HepG2 (cell line): ENCODE measurements around the gene MRPL10. TPM values are rescaled to one million over a fixed set of nuclear protein-coding genes. Genes with fewer than 3 reads are reported as not detected.

Experiments
- CBX1 ChIP-seq: IDR thresholded peaks from one replicate; pipeline ENCODE4 v1.6.1; 2016; ENCODE audit warnings: antibody characterized with exemption, low read depth
- HDAC2 ChIP-seq: sonication (generic); formaldehyde crosslinking; IDR thresholded peaks from 2 replicates; pipeline ENCODE4 v1.4.0; 2020; ENCODE audit warnings: missing genetic modification reagents
- ISL2 ChIP-seq: sonication (generic); formaldehyde crosslinking; IDR thresholded peaks from 2 replicates; pipeline ENCODE4 v1.5.0; 2020; ENCODE audit warnings: missing genetic modification reagents
- KAT8 ChIP-seq: IDR thresholded peaks from 2 replicates; pipeline ENCODE4 v1.6.1; 2016; ENCODE audit warnings: missing genetic modification reagents, missing compliant biosample characterization
- KDM5A ChIP-seq: fragments of 200-600 bp; sonication (generic); IDR thresholded peaks from 2 replicates; pipeline ENCODE4 v1.7.0; 2018; ENCODE audit warnings: antibody characterized with exemption, mild to moderate bottlenecking, low read length, borderline replicate concordance
- LCORL ChIP-seq, 2 experiments: fragments of 450-650 bp in 1 of 2; sonication (generic) in 1 of 2; formaldehyde crosslinking in 1 of 2; IDR thresholded peaks; 2 replicates each; pipeline versions ENCODE4 v1.5.0 to v1.6.1; 2017 to 2020; ENCODE audit warnings: antibody characterized with exemption in 1 of 2, missing genetic modification reagents in 1 of 2
- NR2F2 ChIP-seq: IDR thresholded peaks from 2 replicates; pipeline ENCODE4 v1.6.1; 2012; ENCODE audit warnings: low read depth, inconsistent platforms, borderline replicate concordance
- SAP130 ChIP-seq: IDR thresholded peaks from 2 replicates; pipeline ENCODE4 v1.6.1; 2016; ENCODE audit warnings: low read depth
- ZBTB1 ChIP-seq: sonication (generic); formaldehyde crosslinking; IDR thresholded peaks from 2 replicates; pipeline ENCODE4 v1.4.0; 2020; ENCODE audit warnings: missing genetic modification reagents, borderline replicate concordance
- ZNF331 ChIP-seq: sonication (generic); formaldehyde crosslinking; IDR thresholded peaks from 2 replicates; pipeline ENCODE4 v1.4.0; 2020; ENCODE audit warnings: missing genetic modification reagents
- ZNF605 ChIP-seq: sonication (generic); formaldehyde crosslinking; IDR thresholded peaks from 2 replicates; pipeline ENCODE4 v1.8.0; 2022; ENCODE audit warnings: mild to moderate bottlenecking, missing genetic modification reagents
- ZNF720 ChIP-seq: sonication (generic); formaldehyde crosslinking; IDR thresholded peaks from 2 replicates; pipeline ENCODE4 v1.4.0; 2020; ENCODE audit warnings: missing genetic modification reagents
- polyA plus RNA-seq, 8 experiments: library from polyadenylated mRNA; depleted of rRNA in 3 of 8; stranded (reverse) in 7 of 8; unstranded in 1 of 8; fragments of >200 nt; fragmentation: Illumina TruSeq in 4 of 8; extraction: Trizol in 4 of 8; gene quantifications; 2 replicates each; pipeline versions ENCODE4 v1.2.1 to v1.2.3, GENCODE V29; 2011 to 2016; ENCODE audit warnings: low read depth in 4 of 8, missing spikeins in 1 of 8, mixed read lengths in 1 of 8; ENCODE audit not compliant: insufficient read depth in 1 of 8
- total RNA-seq, 5 experiments: library from RNA; depleted of rRNA; stranded (reverse); fragments of >200 nt; fragmentation: Illumina TruSeq; extraction: Trizol; gene quantifications; 2 replicates each; pipeline ENCODE4 v1.2.3, GENCODE V29; 2016; ENCODE audit warnings: low read depth in 1 of 5
- TF ChIP-seq, protein P1 (sequence below): sonication (generic); formaldehyde crosslinking; IDR thresholded peaks from 2 replicates; pipeline ENCODE4 v1.5.1; 2020; ENCODE audit warnings: mild to moderate bottlenecking, missing genetic modification reagents, moderate library complexity
- TF ChIP-seq, protein P2 (sequence below): sonication (generic); formaldehyde crosslinking; conservative IDR thresholded peaks from 2 replicates; pipeline ENCODE4 v1.8.0; 2022; ENCODE audit warnings: missing genetic modification reagents
- TF ChIP-seq, protein P3 (sequence below): IDR thresholded peaks from 2 replicates; pipeline ENCODE4 v1.6.1; 2016; ENCODE audit warnings: mild to moderate bottlenecking, missing biosample characterization, missing genetic modification reagents
- TF ChIP-seq, protein P4 (sequence below): sonication (generic); formaldehyde crosslinking; IDR thresholded peaks from 2 replicates; pipeline ENCODE4 v1.8.0; 2022; ENCODE audit warnings: mild to moderate bottlenecking, missing genetic modification reagents, moderate library complexity
- TF ChIP-seq, protein P5 (sequence below): sonication (generic); formaldehyde crosslinking; IDR thresholded peaks from 2 replicates; pipeline ENCODE4 v1.4.0; 2020; ENCODE audit warnings: missing genetic modification reagents, mild to moderate bottlenecking, borderline replicate concordance

The MRPL10 gene
- total and polyA plus RNA-seq, 2 of the 13 experiments (the other 11 are each of a cell fraction or from before 2014, with no cell fraction given): 56.7 to 149 TPM

DNA sequence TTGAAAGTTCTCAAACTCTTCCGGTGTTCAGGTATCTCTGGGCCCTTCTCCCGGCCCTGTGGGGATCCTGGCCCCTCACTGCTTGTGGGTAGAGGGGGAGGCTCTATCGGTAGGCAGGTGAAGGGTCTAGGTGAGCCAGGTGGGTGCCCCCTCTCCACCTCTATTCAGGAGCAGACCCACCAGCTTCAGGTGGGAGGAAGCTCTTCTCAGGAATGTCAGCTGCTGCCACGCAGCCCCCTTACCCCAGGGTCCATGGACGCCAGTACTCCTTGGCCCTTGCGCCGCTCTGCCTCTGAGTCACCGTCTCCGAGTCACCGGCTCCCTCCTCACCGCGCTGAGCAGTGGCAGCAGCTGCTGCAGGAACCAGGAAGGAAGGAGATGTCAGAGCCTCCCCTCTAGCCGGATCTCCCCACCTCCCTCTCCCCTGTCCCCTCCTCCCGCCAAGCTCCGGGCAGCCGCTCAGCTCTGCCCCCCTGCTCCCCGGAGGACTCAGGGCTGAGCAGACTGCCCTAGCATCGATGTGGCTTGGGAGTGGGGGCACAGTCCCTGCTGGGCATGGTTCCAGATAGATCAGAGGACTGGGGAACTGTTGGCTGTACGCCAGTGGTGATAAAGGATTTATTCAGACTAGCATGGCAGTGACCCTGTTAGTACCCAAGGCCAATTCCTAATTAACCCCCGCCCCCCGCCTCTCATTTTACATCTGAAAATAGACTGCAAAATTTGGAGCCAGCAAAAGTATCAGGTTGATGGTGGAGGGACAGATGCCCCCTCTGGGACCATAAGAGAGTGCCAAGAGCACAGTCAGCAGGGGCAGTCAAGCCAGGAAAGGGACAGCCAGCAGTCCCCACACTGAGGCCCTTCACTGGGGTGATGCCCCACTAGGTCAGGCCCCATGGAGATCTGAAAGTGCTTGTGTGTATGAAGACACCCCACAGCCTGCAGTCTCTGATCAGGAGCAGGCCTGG, 9.6 kb downstream of the MRPL10 start, which contains the start of gene OSBPL7 (continued):
- TF ChIP-seq, protein P1, sequence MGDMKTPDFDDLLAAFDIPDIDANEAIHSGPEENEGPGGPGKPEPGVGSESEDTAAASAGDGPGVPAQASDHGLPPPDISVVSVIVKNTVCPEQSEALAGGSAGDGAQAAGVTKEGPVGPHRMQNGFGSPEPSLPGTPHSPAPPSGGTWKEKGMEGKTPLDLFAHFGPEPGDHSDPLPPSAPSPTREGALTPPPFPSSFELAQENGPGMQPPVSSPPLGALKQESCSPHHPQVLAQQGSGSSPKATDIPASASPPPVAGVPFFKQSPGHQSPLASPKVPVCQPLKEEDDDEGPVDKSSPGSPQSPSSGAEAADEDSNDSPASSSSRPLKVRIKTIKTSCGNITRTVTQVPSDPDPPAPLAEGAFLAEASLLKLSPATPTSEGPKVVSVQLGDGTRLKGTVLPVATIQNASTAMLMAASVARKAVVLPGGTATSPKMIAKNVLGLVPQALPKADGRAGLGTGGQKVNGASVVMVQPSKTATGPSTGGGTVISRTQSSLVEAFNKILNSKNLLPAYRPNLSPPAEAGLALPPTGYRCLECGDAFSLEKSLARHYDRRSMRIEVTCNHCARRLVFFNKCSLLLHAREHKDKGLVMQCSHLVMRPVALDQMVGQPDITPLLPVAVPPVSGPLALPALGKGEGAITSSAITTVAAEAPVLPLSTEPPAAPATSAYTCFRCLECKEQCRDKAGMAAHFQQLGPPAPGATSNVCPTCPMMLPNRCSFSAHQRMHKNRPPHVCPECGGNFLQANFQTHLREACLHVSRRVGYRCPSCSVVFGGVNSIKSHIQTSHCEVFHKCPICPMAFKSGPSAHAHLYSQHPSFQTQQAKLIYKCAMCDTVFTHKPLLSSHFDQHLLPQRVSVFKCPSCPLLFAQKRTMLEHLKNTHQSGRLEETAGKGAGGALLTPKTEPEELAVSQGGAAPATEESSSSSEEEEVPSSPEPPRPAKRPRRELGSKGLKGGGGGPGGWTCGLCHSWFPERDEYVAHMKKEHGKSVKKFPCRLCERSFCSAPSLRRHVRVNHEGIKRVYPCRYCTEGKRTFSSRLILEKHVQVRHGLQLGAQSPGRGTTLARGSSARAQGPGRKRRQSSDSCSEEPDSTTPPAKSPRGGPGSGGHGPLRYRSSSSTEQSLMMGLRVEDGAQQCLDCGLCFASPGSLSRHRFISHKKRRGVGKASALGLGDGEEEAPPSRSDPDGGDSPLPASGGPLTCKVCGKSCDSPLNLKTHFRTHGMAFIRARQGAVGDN (CRISPR knock-in tag): peak; percentile 83
- TF ChIP-seq NR2F2 (no peak), LCORL (IDR thresholded peaks at IDR 0.05) (no peak), LCORL (CRISPR knock-in tag; IDR thresholded peaks at IDR 0.05) (peak; percentile 70), HDAC2 (CRISPR knock-in tag) (peak; percentile 65; the same call in 1 of the 2 replicates), ISL2 (CRISPR knock-in tag) (peak; percentile 50), SAP130 (CRISPR knock-in tag) (peak; percentile 98), ZNF331 (CRISPR knock-in tag) (peak; percentile 85), CBX1 (peak; percentile 68), KDM5A (no peak; the same call in 1 of the 2 replicates), KAT8 (CRISPR knock-in tag) (peak; percentile 98), ZNF720 (CRISPR knock-in tag) (no peak), ZNF605 (peak; percentile 30; the same call in 1 of the 2 replicates), ZBTB1 (no peak)
- TF ChIP-seq, protein P2, sequence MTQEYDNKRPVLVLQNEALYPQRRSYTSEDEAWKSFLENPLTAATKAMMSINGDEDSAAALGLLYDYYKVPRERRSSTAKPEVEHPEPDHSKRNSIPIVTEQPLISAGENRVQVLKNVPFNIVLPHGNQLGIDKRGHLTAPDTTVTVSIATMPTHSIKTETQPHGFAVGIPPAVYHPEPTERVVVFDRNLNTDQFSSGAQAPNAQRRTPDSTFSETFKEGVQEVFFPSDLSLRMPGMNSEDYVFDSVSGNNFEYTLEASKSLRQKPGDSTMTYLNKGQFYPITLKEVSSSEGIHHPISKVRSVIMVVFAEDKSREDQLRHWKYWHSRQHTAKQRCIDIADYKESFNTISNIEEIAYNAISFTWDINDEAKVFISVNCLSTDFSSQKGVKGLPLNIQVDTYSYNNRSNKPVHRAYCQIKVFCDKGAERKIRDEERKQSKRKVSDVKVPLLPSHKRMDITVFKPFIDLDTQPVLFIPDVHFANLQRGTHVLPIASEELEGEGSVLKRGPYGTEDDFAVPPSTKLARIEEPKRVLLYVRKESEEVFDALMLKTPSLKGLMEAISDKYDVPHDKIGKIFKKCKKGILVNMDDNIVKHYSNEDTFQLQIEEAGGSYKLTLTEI (CRISPR knock-in tag): no peak
- TF ChIP-seq, protein P3, sequence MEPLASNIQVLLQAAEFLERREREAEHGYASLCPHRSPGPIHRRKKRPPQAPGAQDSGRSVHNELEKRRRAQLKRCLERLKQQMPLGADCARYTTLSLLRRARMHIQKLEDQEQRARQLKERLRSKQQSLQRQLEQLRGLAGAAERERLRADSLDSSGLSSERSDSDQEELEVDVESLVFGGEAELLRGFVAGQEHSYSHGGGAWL (CRISPR knock-in tag): 0 out of 2 replicates have a peak, but pooled peaks have one; percentile 27
- TF ChIP-seq, protein P4, sequence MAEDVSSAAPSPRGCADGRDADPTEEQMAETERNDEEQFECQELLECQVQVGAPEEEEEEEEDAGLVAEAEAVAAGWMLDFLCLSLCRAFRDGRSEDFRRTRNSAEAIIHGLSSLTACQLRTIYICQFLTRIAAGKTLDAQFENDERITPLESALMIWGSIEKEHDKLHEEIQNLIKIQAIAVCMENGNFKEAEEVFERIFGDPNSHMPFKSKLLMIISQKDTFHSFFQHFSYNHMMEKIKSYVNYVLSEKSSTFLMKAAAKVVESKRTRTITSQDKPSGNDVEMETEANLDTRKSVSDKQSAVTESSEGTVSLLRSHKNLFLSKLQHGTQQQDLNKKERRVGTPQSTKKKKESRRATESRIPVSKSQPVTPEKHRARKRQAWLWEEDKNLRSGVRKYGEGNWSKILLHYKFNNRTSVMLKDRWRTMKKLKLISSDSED (CRISPR knock-in tag): no peak
- TF ChIP-seq, protein P5, sequence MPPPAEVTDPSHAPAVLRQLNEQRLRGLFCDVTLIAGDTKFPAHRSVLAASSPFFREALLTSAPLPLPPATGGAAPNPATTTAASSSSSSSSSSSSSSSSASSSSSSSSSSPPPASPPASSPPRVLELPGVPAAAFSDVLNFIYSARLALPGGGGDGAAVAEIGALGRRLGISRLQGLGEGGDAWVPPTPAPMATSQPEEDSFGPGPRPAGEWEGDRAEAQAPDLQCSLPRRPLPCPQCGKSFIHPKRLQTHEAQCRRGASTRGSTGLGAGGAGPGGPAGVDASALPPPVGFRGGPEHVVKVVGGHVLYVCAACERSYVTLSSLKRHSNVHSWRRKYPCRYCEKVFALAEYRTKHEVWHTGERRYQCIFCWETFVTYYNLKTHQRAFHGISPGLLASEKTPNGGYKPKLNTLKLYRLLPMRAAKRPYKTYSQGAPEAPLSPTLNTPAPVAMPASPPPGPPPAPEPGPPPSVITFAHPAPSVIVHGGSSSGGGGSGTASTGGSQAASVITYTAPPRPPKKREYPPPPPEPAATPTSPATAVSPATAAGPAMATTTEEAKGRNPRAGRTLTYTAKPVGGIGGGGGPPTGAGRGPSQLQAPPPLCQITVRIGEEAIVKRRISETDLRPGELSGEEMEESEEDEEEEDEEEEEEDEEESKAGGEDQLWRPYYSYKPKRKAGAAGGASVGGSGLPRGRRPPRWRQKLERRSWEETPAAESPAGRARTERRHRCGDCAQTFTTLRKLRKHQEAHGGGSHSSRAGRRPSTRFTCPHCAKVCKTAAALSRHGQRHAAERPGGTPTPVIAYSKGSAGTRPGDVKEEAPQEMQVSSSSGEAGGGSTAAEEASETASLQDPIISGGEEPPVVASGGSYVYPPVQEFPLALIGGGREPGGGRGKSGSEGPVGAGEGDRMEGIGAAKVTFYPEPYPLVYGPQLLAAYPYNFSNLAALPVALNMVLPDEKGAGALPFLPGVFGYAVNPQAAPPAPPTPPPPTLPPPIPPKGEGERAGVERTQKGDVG: no peak
